Measurements from ENCODE around the gene LNPEP. TPM values are rescaled to one million over a fixed set of nuclear protein-coding genes. Genes with fewer than 3 reads are reported as not detected.

Gene LNPEP
- total and polyA plus RNA-seq, 2 of the 13 experiments (the other 11 are each of a cell fraction or from before 2014, with no cell fraction given) = 8.0 to 16.9 TPM

GRCh38 chr5:96984506-96985192 lies 48.8 kb downstream of the LNPEP start:
- ChIA-PET CTCF (ENCODE audit: low intra/inter-chr PET ratio, low total read pairs) (no interaction called here), POLR2A (no interaction called here)
- intact Hi-C loops (cut with micrococcal nuclease; ENCODE audit: unreplicated experiment) (no loop called here), in situ Hi-C loops (cut with HindIII; ENCODE audit: extremely low pct_ligation_motif_present, low pct_unique_long_range_greater_than_20kb) (no loop called here)
- FAIRE-seq (no peak), DNase-seq (ENCODE audit: low spot score) (no peak), ATAC-seq (no peak)
- Histone ChIP-seq H3K9ac (ENCODE audit: insufficient read depth, low read depth, low read length) (no peak overlapping the region), H2AFZ (ENCODE audit: low read length) (no peak overlapping the region), H3K4me2 (ENCODE audit: low read depth, low read length) (no peak overlapping the region), H3K9me3 (ENCODE audit: low read length) (no peaks in the 10 kb centered on the region), H3K36me3 (replicated peaks in 1 of 2; ENCODE audit: control insufficient read depth in 1 of 2, insufficient read depth in 2 of 2, low read length in 2 of 2) (peaks cover 1 to 25% of the 10 kb centered on the region in 2 experiments), H3K27me3 (ENCODE audit: control insufficient read depth in 1 of 2, insufficient read depth in 2 of 2, low read length in 2 of 2) (no peaks in the 10 kb centered on the region), H3K4me1 (ENCODE audit: insufficient read depth, low read length) (0 out of 2 replicates have a peak, but pooled peaks cover 7% of the 10 kb centered on the region), H4K20me1 (ENCODE audit: insufficient read depth, low read length) (no peaks in the 10 kb centered on the region), H3K27ac (ENCODE audit: extremely low read length, insufficient read depth, low read length) (no peak overlapping the region), H3K79me2 (ENCODE audit: insufficient read depth, low read length) (no peaks in the 10 kb centered on the region), H3K4me3 (replicated peaks in 1 of 3; ENCODE audit: insufficient read depth in 1 of 3, low read depth in 2 of 3, low read length in 3 of 3) (no peak overlapping the region)
- TF ChIP-seq ZNF354B (CRISPR knock-in tag; IDR thresholded peaks at IDR 0.05) = no peak
- no peak for TF ChIP-seq ZNF274 (CRISPR knock-in tag; IDR thresholded peaks at IDR 0.05)
- TF ChIP-seq THAP9 (CRISPR knock-in tag; IDR thresholded peaks at IDR 0.05; ENCODE audit: borderline replicate concordance) = no peak
- no peak for TF ChIP-seq FOXM1 (CRISPR knock-in tag; IDR thresholded peaks at IDR 0.05)
- TF ChIP-seq SYNCRIP (IDR thresholded peaks at IDR 0.05; ENCODE audit: insufficient read depth, low read depth, low read length) = no peak
- TF ChIP-seq ZNF253 (CRISPR knock-in tag; IDR thresholded peaks at IDR 0.05; ENCODE audit: borderline replicate concordance) = no peak
- no peak for TF ChIP-seq ATF5 (CRISPR knock-in tag; IDR thresholded peaks at IDR 0.05; ENCODE audit: low read depth)
- no peak for TF ChIP-seq ZNF367 (CRISPR knock-in tag; IDR thresholded peaks at IDR 0.05; ENCODE audit: borderline replicate concordance)
- no peak for TF ChIP-seq AHR (CRISPR knock-in tag; IDR thresholded peaks at IDR 0.05)
- no peak for TF ChIP-seq GATA4 (IDR thresholded peaks at IDR 0.05; ENCODE audit: borderline replicate concordance, low read depth)
- BruUV-seq (replicated peaks) = no TSS peak
- WGBS (ENCODE audit: low lambda C conversion rate) = 18% methylated on average over 1 of the region's 1 CpG

All from HepG2 (cell line).